ENCODE data around the gene DPY19L2. TPM values are rescaled to one million over a fixed set of nuclear protein-coding genes. Genes with fewer than 3 reads are reported as not detected.
A peak's percentile ranks its signal among the peaks of the same experiment; 100 is the strongest.
"Not testable (repeated sequence)": the region's sequence is repeated elsewhere in the genome, so short reads cannot be mapped to it uniquely, and the experiment has no call there.

The DPY19L2 gene
- total and polyA plus RNA-seq, 5 donors from 2014 or later, result 0.23 to 2.3 (median 0.84) TPM

- not testable (repeated sequence) for H3K27ac Mint-ChIP-seq; ATAC-seq (ENCODE audit: low read depth in 2 of 2); H3K27ac ChIP-seq (ENCODE audit: insufficient read depth, low read length, poor library complexity, severe bottlenecking); DNase-seq; H3K4me1 ChIP-seq (ENCODE audit: control insufficient read depth, insufficient read depth, low read length, poor library complexity, severe bottlenecking); H3K4me3 Mint-ChIP-seq; H3K27me3 ChIP-seq (ENCODE audit: control insufficient read depth, insufficient read depth, low read length); H3K4me3 ChIP-seq (ENCODE audit: low read depth, low read length); H3K36me3 ChIP-seq (ENCODE audit: control insufficient read depth, insufficient read depth, low read length); H3K9me3 Mint-ChIP-seq; H3K9me3 ChIP-seq (ENCODE audit: control insufficient read depth in 2 of 2, low read length in 2 of 2); H3K36me3 Mint-ChIP-seq; H3K4me1 Mint-ChIP-seq
- H3K27me3 Mint-ChIP-seq, result peaks cover 12% of the 10 kb centered on the region
Measured at GRCh38 chr12:63682617-63683016, 14.3 kb upstream of the DPY19L2 start.

DNA sequence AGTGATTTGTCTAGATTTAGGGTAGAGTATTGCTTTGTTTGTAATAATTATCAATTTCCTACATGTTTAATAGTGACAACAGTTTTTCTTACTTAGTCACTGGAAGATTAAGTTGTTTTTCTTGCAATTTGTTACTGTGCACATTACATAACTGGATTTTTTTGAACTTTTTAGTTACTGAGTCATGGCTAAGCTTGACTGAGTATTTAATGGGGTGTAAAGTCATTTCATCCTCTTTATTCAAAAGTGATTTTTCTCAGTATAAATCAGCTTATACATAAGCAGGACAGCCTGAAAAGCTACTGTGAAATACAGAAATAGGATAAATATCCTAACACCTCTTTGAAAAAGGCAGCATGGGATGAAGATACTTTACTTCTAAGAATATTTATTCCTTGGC is 12.5 kb upstream of the DPY19L2 start:
- not testable (repeated sequence) for H3K27ac Mint-ChIP-seq; H3K27me3 Mint-ChIP-seq; H3K4me3 ChIP-seq (ENCODE audit: low read depth, low read length); H3K9me3 ChIP-seq (ENCODE audit: control insufficient read depth in 2 of 2, low read length in 2 of 2); H3K36me3 ChIP-seq (ENCODE audit: control insufficient read depth, insufficient read depth, low read length); DNase-seq; H3K4me1 ChIP-seq (ENCODE audit: control insufficient read depth, insufficient read depth, low read length, poor library complexity, severe bottlenecking); H3K27ac ChIP-seq (ENCODE audit: insufficient read depth, low read length, poor library complexity, severe bottlenecking); H3K4me1 Mint-ChIP-seq; H3K4me3 Mint-ChIP-seq; H3K27me3 ChIP-seq (ENCODE audit: control insufficient read depth, insufficient read depth, low read length); H3K36me3 Mint-ChIP-seq; H3K9me3 Mint-ChIP-seq; ATAC-seq (ENCODE audit: low read depth in 2 of 2)

- Mint-ChIP-seq H3K4me1 (peaks cover 0 to 22% (median 7%) of the 10 kb centered on the region in 4 donors), H3K27me3 (peaks cover 18% of the 10 kb centered on the region)
- not testable (repeated sequence) for H3K9me3 ChIP-seq (ENCODE audit: control insufficient read depth in 2 of 2, low read length in 2 of 2); H3K36me3 Mint-ChIP-seq; H3K4me3 Mint-ChIP-seq; H3K27ac ChIP-seq (ENCODE audit: insufficient read depth, low read length, poor library complexity, severe bottlenecking); H3K4me1 ChIP-seq (ENCODE audit: control insufficient read depth, insufficient read depth, low read length, poor library complexity, severe bottlenecking); DNase-seq; H3K9me3 Mint-ChIP-seq; H3K27me3 ChIP-seq (ENCODE audit: control insufficient read depth, insufficient read depth, low read length); ATAC-seq (ENCODE audit: low read depth in 2 of 2); H3K27ac Mint-ChIP-seq; H3K4me3 ChIP-seq (ENCODE audit: low read depth, low read length); H3K36me3 ChIP-seq (ENCODE audit: control insufficient read depth, insufficient read depth, low read length)
Measured at GRCh38 chr12:63672550-63672949, 4.3 kb upstream of the DPY19L2 start.

DNA sequence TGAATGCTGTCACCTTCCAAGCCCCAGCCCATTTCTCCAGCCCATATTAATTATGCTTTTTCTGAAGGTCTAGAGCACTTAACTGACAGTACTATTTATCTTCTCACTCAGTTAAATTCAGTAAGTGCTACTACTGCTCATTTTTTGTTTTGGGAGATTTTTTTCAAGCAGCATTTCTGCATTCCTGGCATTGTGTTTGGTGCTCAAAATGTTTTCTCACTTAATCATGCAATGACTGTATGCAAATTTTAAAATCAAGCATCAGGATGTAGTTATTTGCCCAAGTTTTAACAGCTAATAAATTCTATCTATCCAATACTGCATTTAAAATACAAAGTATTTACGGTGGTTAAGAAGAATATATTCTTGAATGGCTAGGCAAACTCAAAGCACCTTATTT is 1.6 kb upstream of the DPY19L2 start:
- not testable (repeated sequence) for H3K27ac ChIP-seq (ENCODE audit: insufficient read depth, low read length, poor library complexity, severe bottlenecking); H3K4me1 ChIP-seq (ENCODE audit: control insufficient read depth, insufficient read depth, low read length, poor library complexity, severe bottlenecking); H3K4me3 ChIP-seq (ENCODE audit: low read depth, low read length); ATAC-seq (ENCODE audit: low read depth in 2 of 2); H3K9me3 Mint-ChIP-seq; H3K27me3 ChIP-seq (ENCODE audit: control insufficient read depth, insufficient read depth, low read length); H3K36me3 Mint-ChIP-seq; H3K9me3 ChIP-seq (ENCODE audit: control insufficient read depth in 2 of 2, low read length in 2 of 2); H3K36me3 ChIP-seq (ENCODE audit: control insufficient read depth, insufficient read depth, low read length); DNase-seq
- Mint-ChIP-seq H3K27me3 (peaks cover 23% of the 10 kb centered on the region), H3K4me3 (peak overlapping the region; percentile 80 to 92 (median 88)), H3K27ac (peak overlapping the region in 1 of 3 donors; percentile 3), H3K4me1 (peaks cover 0 to 29% (median 9%) of the 10 kb centered on the region in 4 donors)

DNA sequence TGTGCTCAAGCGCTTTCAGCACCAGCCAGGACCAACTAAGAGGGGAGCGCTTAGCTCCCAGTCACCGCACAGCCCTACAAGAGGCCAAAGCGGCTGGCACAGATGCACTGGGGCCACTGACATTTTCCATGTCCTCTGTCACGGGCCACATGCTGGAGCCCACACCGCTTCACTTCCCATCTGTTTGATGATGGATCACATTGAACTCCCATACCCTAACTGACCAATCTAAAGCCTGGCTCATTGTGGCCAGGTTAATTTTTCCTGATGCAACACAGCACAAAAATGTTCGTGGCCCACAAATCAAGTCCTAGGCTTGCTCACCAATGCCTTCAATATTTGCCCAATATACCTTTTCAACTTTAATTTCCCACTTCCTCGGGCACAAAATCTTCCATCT is 1.1 kb upstream of the DPY19L2 start:
- not testable (repeated sequence) for DNase-seq; H3K36me3 ChIP-seq (ENCODE audit: control insufficient read depth, insufficient read depth, low read length); H3K4me3 ChIP-seq (ENCODE audit: low read depth, low read length); H3K27ac ChIP-seq (ENCODE audit: insufficient read depth, low read length, poor library complexity, severe bottlenecking); H3K36me3 Mint-ChIP-seq; ATAC-seq (ENCODE audit: low read depth in 2 of 2); H3K9me3 Mint-ChIP-seq; H3K9me3 ChIP-seq (ENCODE audit: control insufficient read depth in 2 of 2, low read length in 2 of 2); H3K27me3 ChIP-seq (ENCODE audit: control insufficient read depth, insufficient read depth, low read length); H3K4me1 ChIP-seq (ENCODE audit: control insufficient read depth, insufficient read depth, low read length, poor library complexity, severe bottlenecking)
- H3K27me3 Mint-ChIP-seq, result peaks cover 24% of the 10 kb centered on the region
- H3K4me3 Mint-ChIP-seq, result peak overlapping the region; percentile 80 to 92 (median 88)
- peak overlapping the region in 1 of 3 donors; percentile 3 for H3K27ac Mint-ChIP-seq
- peaks cover 0 to 29% (median 10%) of the 10 kb centered on the region in 4 donors for H3K4me1 Mint-ChIP-seq

DNA sequence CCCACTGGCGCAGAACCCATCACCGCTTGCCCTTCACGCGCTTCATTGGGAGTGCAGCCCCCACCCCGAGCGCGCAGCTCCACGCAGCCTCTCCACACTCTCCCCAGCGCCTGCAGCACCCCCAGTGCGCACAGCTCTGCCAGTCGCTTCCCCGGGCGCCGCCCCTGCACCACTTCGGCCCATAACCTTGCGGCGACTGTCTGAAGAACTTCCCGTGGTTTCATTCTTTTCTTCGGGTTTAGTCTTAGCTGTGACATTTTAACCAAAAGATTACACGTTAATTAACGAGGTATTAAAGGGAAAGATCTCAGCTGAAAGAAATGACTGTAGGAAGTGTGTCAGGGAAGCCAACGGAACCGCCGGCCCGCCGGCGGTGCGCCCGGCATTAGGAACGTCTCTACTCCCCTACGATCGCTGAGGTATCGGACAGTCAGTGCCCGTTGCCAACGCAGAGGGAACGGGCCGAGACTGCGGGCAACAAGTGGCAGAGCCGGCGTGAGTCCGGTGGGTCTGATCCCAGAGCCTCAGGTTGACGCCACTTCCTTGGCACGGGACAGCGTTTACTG is 590 bp upstream of the DPY19L2 start:
- peak overlapping the region; percentile 13 for H3K4me3 ChIP-seq (ENCODE audit: low read depth, low read length)
- H3K9me3 Mint-ChIP-seq; H3K36me3 Mint-ChIP-seq; H3K9me3 ChIP-seq (ENCODE audit: control insufficient read depth in 2 of 2, low read length in 2 of 2); H3K27me3 ChIP-seq (ENCODE audit: control insufficient read depth, insufficient read depth, low read length); DNase-seq; H3K27ac ChIP-seq (ENCODE audit: insufficient read depth, low read length, poor library complexity, severe bottlenecking); H3K4me1 ChIP-seq (ENCODE audit: control insufficient read depth, insufficient read depth, low read length, poor library complexity, severe bottlenecking); H3K36me3 ChIP-seq (ENCODE audit: control insufficient read depth, insufficient read depth, low read length): not testable (repeated sequence)
- Mint-ChIP-seq H3K27me3 (peaks cover 26% of the 10 kb centered on the region), H3K4me1 (peaks cover 0 to 29% (median 11%) of the 10 kb centered on the region in 4 donors), H3K27ac (peak overlapping the region; percentile 3 to 73 (median 52)), H3K4me3 (peak overlapping the region; percentile 80 to 92 (median 88))
- ATAC-seq (ENCODE audit: low read depth in 2 of 2), result peak in 1 of 2 donors; percentile 62

DNA sequence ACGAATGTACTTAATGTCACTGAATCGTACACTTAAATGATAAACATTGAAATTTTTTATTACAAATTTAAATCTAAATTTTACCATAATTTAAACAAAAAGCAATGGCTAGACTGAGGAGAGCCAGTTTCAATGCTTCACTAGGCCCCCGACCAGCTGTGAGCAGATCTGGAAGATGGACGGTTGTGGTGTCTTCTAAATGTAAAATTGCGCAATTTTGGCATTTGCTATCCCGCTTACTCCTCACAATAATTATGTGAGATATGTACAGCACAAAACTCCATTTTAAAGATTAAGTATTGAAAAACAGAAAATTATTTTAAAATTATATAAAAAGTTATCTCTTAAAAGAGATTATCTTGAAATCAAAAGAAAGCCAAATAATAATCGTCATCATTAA is 5.3 kb downstream of the DPY19L2 start:
- ATAC-seq (ENCODE audit: low read depth in 2 of 2); H3K4me3 Mint-ChIP-seq; H3K4me3 ChIP-seq (ENCODE audit: low read depth, low read length); H3K27ac Mint-ChIP-seq; H3K36me3 ChIP-seq (ENCODE audit: control insufficient read depth, insufficient read depth, low read length); H3K9me3 ChIP-seq (ENCODE audit: control insufficient read depth in 2 of 2, low read length in 2 of 2); H3K36me3 Mint-ChIP-seq; H3K27ac ChIP-seq (ENCODE audit: insufficient read depth, low read length, poor library complexity, severe bottlenecking); DNase-seq; H3K4me1 ChIP-seq (ENCODE audit: control insufficient read depth, insufficient read depth, low read length, poor library complexity, severe bottlenecking); H3K27me3 ChIP-seq (ENCODE audit: control insufficient read depth, insufficient read depth, low read length); H3K9me3 Mint-ChIP-seq: not testable (repeated sequence)
- H3K4me1 Mint-ChIP-seq, result peaks cover 0 to 11% (median 4%) of the 10 kb centered on the region in 4 donors
- H3K27me3 Mint-ChIP-seq, result peaks cover 13% of the 10 kb centered on the region

- not testable (repeated sequence) for H3K4me1 Mint-ChIP-seq; ATAC-seq (ENCODE audit: low read depth in 2 of 2); H3K9me3 Mint-ChIP-seq
Measured at GRCh38 chr12:63658501-63658900, 9.8 kb downstream of the DPY19L2 start.

More at GRCh38 chr12:63658501-63658900, 9.8 kb downstream of the DPY19L2 start:
- not testable (repeated sequence) for H3K36me3 ChIP-seq (ENCODE audit: control insufficient read depth, insufficient read depth, low read length); DNase-seq; H3K27ac ChIP-seq (ENCODE audit: insufficient read depth, low read length, poor library complexity, severe bottlenecking); H3K27ac Mint-ChIP-seq; H3K4me1 ChIP-seq (ENCODE audit: control insufficient read depth, insufficient read depth, low read length, poor library complexity, severe bottlenecking); H3K36me3 Mint-ChIP-seq; H3K9me3 ChIP-seq (ENCODE audit: control insufficient read depth in 2 of 2, low read length in 2 of 2); H3K27me3 ChIP-seq (ENCODE audit: control insufficient read depth, insufficient read depth, low read length); H3K27me3 Mint-ChIP-seq; H3K4me3 Mint-ChIP-seq; H3K4me3 ChIP-seq (ENCODE audit: low read depth, low read length)

Data from CD4-positive, CD25-positive, alpha-beta regulatory T cell (primary cell).